Measurements from ENCODE around the gene HPN.
A peak's percentile ranks its signal among the peaks of the same experiment; 100 is the strongest.
"Not testable (repeated sequence)": the region's sequence is repeated elsewhere in the genome, so short reads cannot be mapped to it uniquely, and the experiment has no call there.

Gene HPN

DNA sequence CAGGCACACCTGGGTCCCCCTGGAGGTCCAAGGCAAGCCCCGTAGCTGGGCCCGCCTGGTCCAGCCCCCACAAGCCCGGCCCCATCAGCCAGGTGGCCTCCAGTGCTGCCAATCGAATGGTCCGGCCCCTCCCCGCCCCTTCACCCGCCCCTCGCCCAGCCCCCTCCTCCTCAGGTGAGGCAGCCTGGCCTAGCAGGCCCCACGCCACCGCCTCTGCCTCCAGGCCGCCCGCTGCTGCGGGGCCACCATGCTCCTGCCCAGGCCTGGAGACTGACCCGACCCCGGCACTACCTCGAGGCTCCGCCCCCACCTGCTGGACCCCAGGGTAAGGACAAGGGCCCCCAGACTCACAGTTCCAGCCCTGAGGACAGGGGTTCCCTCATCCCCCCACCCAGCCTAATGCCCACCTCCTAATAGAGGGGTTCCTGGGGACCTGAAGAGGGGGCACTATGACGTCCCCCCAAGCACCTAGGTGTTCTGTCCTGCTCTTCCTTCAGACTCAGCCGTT is at the start of gene HPN:
TSS of gene HPN (plus strand) at position 174 of the 508 bp plus-strand sequence. CDS start 786 bp downstream, outside the sequence.
- Histone ChIP-seq H3K4me1 (ENCODE audit: insufficient read depth, low read length) (peaks cover 15% of the 10 kb centered on the region), H3K27me3 (ENCODE audit: insufficient read depth, low read length) (no peaks in the 10 kb centered on the region), H3K36me3 (ENCODE audit: insufficient read depth, low read length) (no peaks in the 10 kb centered on the region), H3K9me3 (ENCODE audit: low read length) (no peaks in the 10 kb centered on the region), H3K4me3 (ENCODE audit: low read length) (no peak within 1 kb of the TSS), H2AFZ (ENCODE audit: low read depth, low read length) (peak within 1 kb of the TSS; percentile 32)

DNA sequence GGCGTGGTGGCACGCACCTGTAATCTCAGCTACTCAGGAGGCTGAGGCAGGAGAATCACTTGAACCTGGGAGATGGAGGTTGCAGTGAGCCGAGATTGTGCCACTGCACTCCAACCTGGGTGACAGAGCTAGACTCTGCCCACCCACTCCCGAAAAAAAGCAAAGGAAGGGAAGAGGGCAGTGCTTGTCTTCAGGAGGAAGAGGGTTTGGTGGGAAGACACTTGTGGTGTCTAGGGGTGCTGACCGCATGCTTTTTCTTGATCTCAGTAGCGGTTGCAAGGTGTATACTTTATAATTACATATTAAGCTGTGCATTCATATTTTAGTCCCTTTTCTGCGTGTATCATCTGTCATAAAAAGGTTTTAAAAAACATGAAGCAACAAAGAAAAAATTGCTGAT is 48.9 kb upstream of the HPN start:
- H3K27me3 ChIP-seq (ENCODE audit: insufficient read depth, low read length); H3K36me3 ChIP-seq (ENCODE audit: insufficient read depth, low read length); H3K4me1 ChIP-seq (ENCODE audit: insufficient read depth, low read length); H2AFZ ChIP-seq (ENCODE audit: low read depth, low read length); H3K9me3 ChIP-seq (ENCODE audit: low read length); H3K4me3 ChIP-seq (ENCODE audit: low read length): not testable (repeated sequence)

DNA sequence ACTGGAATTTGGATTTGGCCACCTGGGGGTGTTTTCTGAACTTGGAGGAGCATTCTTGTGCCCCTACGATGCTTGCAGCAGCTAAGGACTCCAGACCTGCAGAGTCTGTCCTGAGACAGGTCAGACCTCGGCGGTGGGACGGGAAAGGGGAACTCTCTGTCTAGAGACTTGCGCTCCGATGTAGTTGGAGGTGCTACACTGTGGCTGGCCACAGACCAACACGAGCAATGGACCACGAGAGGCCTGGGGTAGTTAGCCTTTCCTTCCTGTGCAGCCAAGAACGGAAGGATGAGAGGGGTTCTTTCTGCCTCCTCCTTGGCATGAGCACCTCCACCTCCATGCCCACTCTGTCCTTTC is 47.3 kb upstream of the HPN start:
- Histone ChIP-seq H3K36me3 (ENCODE audit: insufficient read depth, low read length) (no peaks in the 10 kb centered on the region), H3K27me3 (ENCODE audit: insufficient read depth, low read length) (peaks cover 2% of the 10 kb centered on the region), H3K9me3 (ENCODE audit: low read length) (no peaks in the 10 kb centered on the region), H3K4me3 (ENCODE audit: low read length) (no peak overlapping the region), H2AFZ (ENCODE audit: low read depth, low read length) (no peak overlapping the region), H3K4me1 (ENCODE audit: insufficient read depth, low read length) (peaks cover 5% of the 10 kb centered on the region)

DNA sequence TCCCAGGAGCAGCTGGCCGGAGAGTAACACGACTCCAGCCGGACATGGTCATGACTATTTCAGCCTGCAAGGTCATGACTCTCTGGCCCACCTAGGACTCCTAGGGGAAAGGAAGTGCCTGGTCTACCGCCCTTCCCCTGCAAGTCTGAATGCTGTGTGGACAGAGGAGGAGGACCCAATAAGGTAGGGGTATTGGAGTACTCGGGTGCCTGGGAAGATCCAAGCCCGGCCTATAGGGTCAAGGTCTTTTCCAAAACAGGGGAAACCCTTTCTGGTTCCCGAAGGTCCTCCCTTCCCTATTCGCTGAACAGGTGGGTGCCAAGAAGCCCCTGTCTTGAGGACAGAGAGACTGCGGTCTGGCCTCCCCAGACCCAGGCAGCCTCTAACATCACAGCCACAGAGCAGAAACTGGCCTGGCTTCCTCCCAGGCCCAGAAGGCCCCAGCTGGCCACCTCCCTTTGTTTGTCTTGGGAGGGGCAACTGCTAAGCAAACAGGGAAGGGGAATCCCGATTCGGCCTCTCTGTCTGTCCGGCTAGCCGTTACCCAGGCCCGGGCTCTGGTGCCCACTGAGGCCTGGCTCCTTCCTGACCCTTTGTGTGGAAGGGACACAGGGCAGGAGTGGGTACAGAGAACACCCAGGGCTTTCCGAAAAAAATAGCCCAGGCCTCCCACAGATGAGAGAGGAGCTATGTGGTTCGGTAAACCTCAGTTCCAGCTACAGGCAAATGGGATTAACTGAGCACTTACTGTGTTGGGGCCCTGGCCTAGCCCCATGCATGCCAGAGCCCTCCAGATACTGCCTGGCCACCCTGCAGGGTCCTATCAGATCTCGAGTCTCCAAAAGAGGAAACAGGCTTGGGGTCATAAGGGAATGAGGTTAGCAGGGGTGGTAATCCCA is 46.6 kb upstream of the HPN start:
- Histone ChIP-seq H3K9me3 (ENCODE audit: low read length) (no peaks in the 10 kb centered on the region), H3K4me1 (ENCODE audit: insufficient read depth, low read length) (peaks cover 9% of the 10 kb centered on the region), H2AFZ (ENCODE audit: low read depth, low read length) (no peak overlapping the region), H3K36me3 (ENCODE audit: insufficient read depth, low read length) (no peaks in the 10 kb centered on the region), H3K4me3 (ENCODE audit: low read length) (no peak overlapping the region), H3K27me3 (ENCODE audit: insufficient read depth, low read length) (peaks cover 2% of the 10 kb centered on the region)

DNA sequence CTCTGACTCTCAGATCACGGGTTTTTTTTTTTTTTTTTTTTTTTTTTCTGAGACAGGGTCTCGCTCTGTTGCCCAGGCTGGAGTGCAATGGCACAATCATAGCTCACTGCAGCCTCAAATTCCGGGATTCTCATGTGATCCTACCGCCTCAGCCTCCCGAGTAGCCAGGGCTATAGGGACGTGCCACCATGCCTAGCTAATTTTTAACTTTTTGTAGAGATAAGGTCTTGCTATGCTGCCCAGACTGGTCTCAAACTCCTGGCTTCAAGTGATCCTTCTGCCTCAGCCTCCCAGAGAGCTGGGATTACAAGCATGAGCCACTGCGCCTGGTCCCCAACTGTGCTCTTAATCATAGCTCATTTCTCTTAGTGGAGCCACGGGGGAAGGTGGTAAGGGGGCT is 46.0 kb upstream of the HPN start:
- Histone ChIP-seq H3K4me3 (ENCODE audit: low read length) (no peak overlapping the region), H3K27me3 (ENCODE audit: insufficient read depth, low read length) (no peaks in the 10 kb centered on the region), H3K4me1 (ENCODE audit: insufficient read depth, low read length) (peaks cover 9% of the 10 kb centered on the region), H3K9me3 (ENCODE audit: low read length) (no peaks in the 10 kb centered on the region), H3K36me3 (ENCODE audit: insufficient read depth, low read length) (no peaks in the 10 kb centered on the region), H2AFZ (ENCODE audit: low read depth, low read length) (no peak overlapping the region)

DNA sequence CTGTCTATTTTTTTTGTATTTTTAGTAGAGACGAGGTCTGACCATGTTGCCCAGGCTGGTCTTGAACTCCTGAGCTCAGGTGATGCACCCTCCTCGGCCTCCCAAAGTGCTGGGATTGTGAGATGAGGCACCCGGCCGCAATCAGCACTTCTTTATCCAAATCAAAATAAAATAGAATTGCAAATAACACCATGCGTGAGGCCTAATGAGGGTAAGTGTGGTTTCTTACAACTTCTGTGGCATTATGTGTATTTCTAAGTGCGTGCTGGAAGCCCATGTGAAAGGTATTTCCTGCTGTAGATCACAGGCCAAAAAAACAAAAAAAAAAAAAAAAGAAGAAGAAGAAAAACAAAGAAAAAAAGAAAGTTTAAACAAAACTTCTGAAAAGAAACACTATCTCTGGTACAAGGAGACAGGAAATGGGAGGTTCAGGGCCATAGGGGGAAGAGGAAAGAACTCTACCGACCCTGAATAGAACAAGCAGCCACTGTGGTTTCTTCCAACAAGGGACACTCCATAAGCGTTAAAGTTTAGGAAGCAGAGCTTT is 44.4 kb upstream of the HPN start:
- H3K4me1 ChIP-seq (ENCODE audit: insufficient read depth, low read length): peaks cover 16% of the 10 kb centered on the region
- peaks cover 3% of the 10 kb centered on the region for H3K36me3 ChIP-seq (ENCODE audit: insufficient read depth, low read length)
- no peak overlapping the region for H2AFZ ChIP-seq (ENCODE audit: low read depth, low read length)

DNA sequence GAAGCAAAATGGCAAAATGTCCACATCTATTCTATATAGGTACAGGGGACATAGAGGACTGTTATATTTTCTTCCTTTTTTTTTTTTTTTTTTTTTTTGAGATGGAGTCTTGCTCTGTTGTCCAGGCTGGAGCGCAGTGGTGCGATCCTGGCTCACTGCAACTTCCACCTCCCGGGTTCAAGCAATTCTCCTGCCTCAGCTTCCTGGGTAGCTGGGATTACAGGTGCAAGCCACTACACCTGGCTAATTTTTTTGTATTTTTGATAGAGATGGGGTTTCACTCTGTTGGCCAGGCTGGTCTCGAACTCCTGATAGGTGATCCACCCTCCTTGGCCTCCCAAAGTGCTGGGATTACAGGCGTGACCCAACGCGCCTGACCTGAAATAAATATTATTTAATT is 43.3 kb upstream of the HPN start:
- not testable (repeated sequence) for H3K36me3 ChIP-seq (ENCODE audit: insufficient read depth, low read length); H3K4me3 ChIP-seq (ENCODE audit: low read length); H2AFZ ChIP-seq (ENCODE audit: low read depth, low read length); H3K27me3 ChIP-seq (ENCODE audit: insufficient read depth, low read length); H3K9me3 ChIP-seq (ENCODE audit: low read length)
- peaks cover 16% of the 10 kb centered on the region for H3K4me1 ChIP-seq (ENCODE audit: insufficient read depth, low read length)

More for the DNA sequence above, 44.4 kb upstream of the HPN start:
- Histone ChIP-seq H3K9me3 (ENCODE audit: low read length) (no peaks in the 10 kb centered on the region), H3K27me3 (ENCODE audit: insufficient read depth, low read length) (no peaks in the 10 kb centered on the region), H3K4me3 (ENCODE audit: low read length) (no peak overlapping the region)

DNA sequence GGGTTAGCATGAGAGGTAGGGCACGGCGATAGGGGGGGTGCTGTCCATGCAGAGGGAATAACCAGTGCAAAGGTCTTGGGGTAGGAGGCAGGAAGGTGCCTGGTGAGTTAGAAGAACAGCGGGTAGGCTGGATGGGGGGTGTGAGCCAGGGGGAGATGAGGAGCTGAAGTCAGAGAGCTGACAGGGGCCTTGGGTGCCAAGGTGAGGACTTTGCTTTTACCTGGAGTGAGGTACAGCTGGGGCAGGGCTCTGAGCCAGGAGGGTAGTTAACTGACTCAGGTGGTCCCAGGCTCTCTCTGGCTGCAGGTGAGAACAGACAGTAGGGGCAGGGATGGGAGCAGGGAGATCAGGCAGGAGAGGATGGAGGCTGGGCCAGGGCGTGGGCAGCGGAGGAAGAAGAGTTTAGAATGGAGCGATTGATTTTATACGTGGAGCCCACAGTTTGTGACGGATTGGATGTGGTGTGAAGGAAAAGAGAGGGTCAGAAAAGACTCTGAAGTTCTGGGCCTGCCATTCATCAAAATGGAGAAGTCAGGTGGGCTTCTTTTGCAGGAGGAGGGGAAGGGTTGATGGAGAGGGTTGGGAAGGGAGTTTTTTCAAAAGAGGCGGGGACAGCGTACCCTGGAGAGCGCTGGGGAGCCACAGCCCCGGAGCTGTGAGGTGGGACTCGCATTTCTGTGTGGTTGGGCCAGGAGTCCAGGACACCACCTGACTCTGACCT is 42.6 kb upstream of the HPN start:
- Histone ChIP-seq H3K4me1 (ENCODE audit: insufficient read depth, low read length) (peaks cover 16% of the 10 kb centered on the region), H3K4me3 (ENCODE audit: low read length) (peak overlapping the region; percentile 84), H3K36me3 (ENCODE audit: insufficient read depth, low read length) (peaks cover 3% of the 10 kb centered on the region), H3K9me3 (ENCODE audit: low read length) (no peaks in the 10 kb centered on the region), H2AFZ (ENCODE audit: low read depth, low read length) (peak overlapping the region; percentile 80), H3K27me3 (ENCODE audit: insufficient read depth, low read length) (no peaks in the 10 kb centered on the region)

DNA sequence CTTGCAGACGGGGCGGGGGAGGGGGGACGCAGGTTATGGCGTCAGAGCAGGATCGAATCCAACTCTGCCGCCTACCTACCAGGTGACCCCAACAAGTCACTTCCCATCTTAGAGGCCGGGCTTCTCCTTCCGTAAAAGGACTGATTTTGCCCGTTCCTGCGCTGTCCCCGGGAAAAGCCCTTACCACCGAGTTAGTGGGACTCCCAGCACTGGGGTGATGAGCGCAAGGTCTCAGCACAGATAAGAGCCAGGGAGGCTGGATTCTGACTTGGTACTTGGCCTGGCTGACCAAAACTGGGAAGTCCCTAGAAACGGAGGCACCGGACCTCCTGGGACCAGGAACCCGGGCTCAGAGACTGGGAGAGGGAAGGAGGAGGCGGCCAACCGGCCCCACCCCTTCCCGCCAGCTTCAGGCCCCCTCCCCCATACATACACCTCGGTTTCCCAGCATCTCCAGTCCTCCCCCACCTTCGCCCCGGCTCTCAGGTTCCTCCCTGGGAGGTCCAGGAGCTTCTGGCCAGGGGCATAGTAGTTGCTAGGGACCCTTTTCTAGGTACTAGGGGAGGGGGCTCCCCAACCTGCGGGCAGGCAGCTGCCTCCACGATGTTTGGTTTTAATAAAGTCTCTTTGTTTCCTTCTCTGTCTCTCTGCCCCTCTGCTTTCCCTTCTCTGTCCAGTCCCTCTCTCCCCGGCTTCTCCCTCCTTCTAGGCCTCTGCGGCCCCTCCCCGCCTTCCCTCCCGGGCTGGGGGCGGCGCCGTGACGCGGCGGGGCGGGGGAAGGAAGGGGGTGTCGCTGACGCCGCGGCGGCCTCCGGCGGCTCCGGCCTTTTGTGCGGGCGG is 41.8 kb upstream of the HPN start, which contains the start of gene GRAMD1A:
TSS of gene GRAMD1A (plus strand) at position 826 of the 840 bp plus-strand sequence. CDS start 156 bp downstream, outside the sequence.
- Histone ChIP-seq H2AFZ (ENCODE audit: low read depth, low read length) (peak within 1 kb of the TSS; percentile 80), H3K4me1 (ENCODE audit: insufficient read depth, low read length) (peaks cover 16% of the 10 kb centered on the region), H3K27me3 (ENCODE audit: insufficient read depth, low read length) (no peaks in the 10 kb centered on the region), H3K4me3 (ENCODE audit: low read length) (peak within 1 kb of the TSS; percentile 84), H3K9me3 (ENCODE audit: low read length) (no peaks in the 10 kb centered on the region), H3K36me3 (ENCODE audit: insufficient read depth, low read length) (peaks cover 5% of the 10 kb centered on the region)

DNA sequence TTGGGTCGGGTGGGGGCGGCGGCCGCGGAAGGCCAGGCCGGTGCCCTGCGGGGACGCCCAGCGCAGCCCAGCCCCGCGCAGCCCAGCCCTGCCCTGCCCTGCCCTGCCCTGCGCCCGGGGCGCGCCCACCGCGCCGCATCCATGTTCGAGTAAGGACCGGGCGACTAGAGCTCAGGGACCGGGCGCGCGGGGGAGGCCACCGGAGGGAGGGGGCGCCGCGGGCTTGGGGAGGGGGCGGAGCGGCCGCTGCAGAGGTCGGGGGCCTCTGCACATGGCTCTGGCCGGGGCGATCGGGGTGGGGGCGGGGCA is 41.2 kb upstream of the HPN start:
- peak overlapping the region; percentile 84 for H3K4me3 ChIP-seq (ENCODE audit: low read length)
- H3K36me3 ChIP-seq (ENCODE audit: insufficient read depth, low read length): peaks cover 7% of the 10 kb centered on the region
- H3K4me1 ChIP-seq (ENCODE audit: insufficient read depth, low read length): peaks cover 16% of the 10 kb centered on the region

DNA sequence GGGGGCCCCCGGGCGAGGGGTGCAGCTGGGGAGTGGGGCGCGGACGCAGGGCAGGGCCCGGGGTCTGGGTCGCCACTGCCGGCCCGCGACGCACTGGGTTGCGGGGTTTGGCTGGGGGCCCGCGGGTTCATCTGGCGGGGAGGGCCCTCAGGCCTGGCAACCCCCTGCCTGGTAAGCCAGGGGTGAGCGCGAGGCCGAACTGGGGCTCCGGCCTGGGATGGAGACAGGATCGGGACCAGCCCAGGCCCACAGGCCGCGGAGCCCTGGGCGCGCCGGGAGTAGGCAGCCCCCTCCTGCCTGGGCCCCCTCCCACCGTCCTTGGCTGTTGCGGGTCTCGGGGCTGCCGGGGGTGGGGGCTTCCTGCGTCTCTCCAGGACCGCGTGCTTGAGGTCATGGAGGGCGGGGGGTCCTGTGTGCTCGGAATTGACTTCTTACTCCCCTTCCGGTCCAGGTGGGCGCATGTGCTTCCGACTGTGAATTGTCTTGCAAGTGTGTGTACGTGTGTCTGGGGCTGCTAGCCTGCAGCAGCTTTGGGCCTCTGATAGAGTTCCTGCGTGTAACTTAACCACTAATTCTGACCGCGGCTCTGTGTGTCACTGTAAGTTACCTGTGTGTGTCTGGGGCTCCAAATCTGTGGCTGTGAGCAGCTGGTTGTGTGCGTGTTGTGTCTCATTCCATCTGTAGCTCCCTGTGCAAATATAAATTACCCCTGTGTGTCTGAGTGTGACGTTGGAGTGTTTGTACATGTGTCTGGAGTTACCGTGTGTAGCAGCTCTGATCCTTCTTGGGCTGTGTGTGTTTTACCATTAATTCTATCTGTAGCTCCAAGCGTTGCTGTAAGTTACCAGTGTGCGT is 40.6 kb upstream of the HPN start:
- peaks cover 16% of the 10 kb centered on the region for H3K4me1 ChIP-seq (ENCODE audit: insufficient read depth, low read length)
- H2AFZ ChIP-seq (ENCODE audit: low read depth, low read length): no peak overlapping the region
- no peaks in the 10 kb centered on the region for H3K27me3 ChIP-seq (ENCODE audit: insufficient read depth, low read length)
- H3K4me3 ChIP-seq (ENCODE audit: low read length): peak overlapping the region; percentile 84
- no peaks in the 10 kb centered on the region for H3K9me3 ChIP-seq (ENCODE audit: low read length)
- H3K36me3 ChIP-seq (ENCODE audit: insufficient read depth, low read length): peaks cover 11% of the 10 kb centered on the region

More for the DNA sequence above, 41.2 kb upstream of the HPN start:
- no peaks in the 10 kb centered on the region for H3K27me3 ChIP-seq (ENCODE audit: insufficient read depth, low read length)
- H2AFZ ChIP-seq (ENCODE audit: low read depth, low read length): peak overlapping the region; percentile 80
- H3K9me3 ChIP-seq (ENCODE audit: low read length): no peaks in the 10 kb centered on the region

DNA sequence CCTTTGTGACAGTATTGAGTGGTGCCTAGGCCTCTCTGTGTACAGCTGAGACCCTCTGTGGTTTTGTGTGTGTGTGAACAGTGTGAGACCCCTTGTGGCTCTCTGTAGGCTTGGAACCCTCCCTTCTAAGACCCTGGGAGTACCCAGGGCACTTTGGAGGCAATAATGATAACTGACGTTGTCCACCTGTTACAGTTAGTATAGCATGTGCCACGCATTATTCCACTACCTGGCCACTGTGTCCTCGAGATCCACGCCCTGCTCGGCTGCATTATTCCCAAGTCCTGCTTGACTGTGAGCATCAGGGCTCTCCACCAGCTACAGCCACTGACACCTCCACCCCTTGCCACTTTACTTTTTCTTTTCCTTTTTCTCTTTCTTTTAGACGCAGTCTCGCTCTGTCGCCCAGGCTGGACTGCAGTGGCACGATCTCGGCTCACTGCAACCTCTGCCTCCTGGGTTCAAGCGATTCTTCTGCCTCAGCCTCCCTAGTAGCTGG is 39.4 kb upstream of the HPN start:
- Histone ChIP-seq H3K4me1 (ENCODE audit: insufficient read depth, low read length) (peaks cover 16% of the 10 kb centered on the region), H2AFZ (ENCODE audit: low read depth, low read length) (no peak overlapping the region), H3K9me3 (ENCODE audit: low read length) (no peaks in the 10 kb centered on the region), H3K27me3 (ENCODE audit: insufficient read depth, low read length) (no peaks in the 10 kb centered on the region), H3K4me3 (ENCODE audit: low read length) (no peak overlapping the region), H3K36me3 (ENCODE audit: insufficient read depth, low read length) (peaks cover 14% of the 10 kb centered on the region)

All from neuron (in vitro differentiated cells).